ENCODE measurements around the gene TRMT61A.

TRMT61A gene

DNA sequence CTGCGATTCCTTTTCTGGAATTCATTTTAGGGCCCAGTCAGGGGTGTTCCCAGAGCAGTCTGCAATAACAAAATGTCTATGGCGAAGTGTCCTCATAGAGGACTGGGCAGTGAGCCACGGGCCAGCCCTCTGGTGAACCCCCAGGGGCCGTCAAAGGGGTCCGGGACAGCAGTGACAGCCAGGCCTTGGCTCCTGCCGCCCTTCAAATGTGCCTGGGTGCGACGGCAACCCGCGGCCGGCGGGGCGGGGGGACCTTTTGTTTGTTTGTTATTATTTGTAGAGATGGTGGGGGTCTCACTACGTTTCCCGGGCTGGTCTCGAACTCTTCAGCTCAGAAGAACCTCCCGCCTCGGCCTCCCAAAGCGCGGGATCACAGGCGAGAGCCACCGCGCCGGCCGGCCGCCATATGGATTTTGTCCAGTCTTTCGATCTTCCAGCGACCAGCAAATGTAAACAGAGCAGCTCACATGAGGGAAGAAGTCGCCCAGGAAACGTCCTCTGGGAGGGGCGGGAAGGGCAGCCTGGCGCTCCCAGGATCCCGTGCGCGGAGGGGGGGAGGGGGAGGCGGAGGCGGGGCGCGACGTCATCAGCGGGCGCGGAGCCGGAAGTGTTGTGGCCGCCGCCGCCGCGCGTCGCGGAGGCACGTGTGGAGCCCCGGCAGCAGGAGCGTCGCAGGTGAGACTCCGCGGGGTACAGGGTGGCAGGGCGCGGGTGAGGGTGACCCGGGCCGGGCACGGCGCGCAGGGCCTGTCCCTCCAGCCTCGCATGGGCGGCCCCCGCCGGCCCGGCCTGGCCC is at the start of gene TRMT61A:
TSS of gene TRMT61A (plus strand) at position 610 of the 796 bp plus-strand sequence. CDS start 783 bp downstream, outside the sequence.
- peak; percentile 50 to 67 (median 63) for DNase-seq (ENCODE audit: low read depth in 2 of 3, low spot score in 2 of 3)

- DNase-seq (ENCODE audit: low read depth in 2 of 3, low spot score in 2 of 3) = no peak
These were observed 48.4 kb upstream of the TRMT61A start for GRCh38 chr14:103480595-103480994.

- DNase-seq (ENCODE audit: low read depth in 2 of 3, low spot score in 2 of 3) = no peak
These were observed 45.4 kb upstream of the TRMT61A start for GRCh38 chr14:103483600-103483999.

GRCh38 chr14:103485504-103485903 is 43.5 kb upstream of the TRMT61A start:
- no peak for DNase-seq (ENCODE audit: low read depth in 2 of 3, low spot score in 2 of 3)

- DNase-seq (ENCODE audit: low read depth in 2 of 3, low spot score in 2 of 3) = no peak
These were observed 40.9 kb upstream of the TRMT61A start for GRCh38 chr14:103488071-103488470.

GRCh38 chr14:103488960-103489359 is 40.0 kb upstream of the TRMT61A start:
- DNase-seq (ENCODE audit: low read depth in 2 of 3, low spot score in 2 of 3) = no peak

GRCh38 chr14:103489621-103490020 is 39.4 kb upstream of the TRMT61A start:
- DNase-seq (ENCODE audit: low read depth in 2 of 3, low spot score in 2 of 3) = no peak

- no peak for DNase-seq (ENCODE audit: low read depth in 2 of 3, low spot score in 2 of 3)
These were observed 37.3 kb upstream of the TRMT61A start for GRCh38 chr14:103491691-103492090.

GRCh38 chr14:103492156-103492925 is 36.7 kb upstream of the TRMT61A start:
- no peak for DNase-seq (ENCODE audit: low read depth in 2 of 3, low spot score in 2 of 3)

GRCh38 chr14:103495854-103496253 is 33.1 kb upstream of the TRMT61A start:
- no peak for DNase-seq (ENCODE audit: low read depth in 2 of 3, low spot score in 2 of 3)

DNA sequence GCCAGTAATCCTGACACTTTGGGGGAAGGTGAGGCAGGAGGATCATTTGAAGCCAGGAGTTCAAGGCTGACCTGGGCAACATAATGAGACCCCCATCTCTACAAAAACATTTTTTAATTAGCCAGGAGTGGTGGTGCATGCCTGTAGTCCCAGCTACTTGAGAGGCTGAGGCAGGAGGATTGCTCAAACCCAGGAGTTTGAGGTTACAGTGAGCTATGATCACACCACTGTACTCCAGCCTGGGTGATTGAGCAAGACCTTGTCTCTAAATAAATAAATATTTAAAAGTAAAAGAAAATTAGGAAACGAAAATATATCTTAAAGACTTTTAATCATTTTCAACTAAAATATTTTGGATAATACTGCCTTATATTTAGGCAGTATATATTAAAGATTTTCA is 32.2 kb upstream of the TRMT61A start:
- DNase-seq (ENCODE audit: low read depth in 2 of 3, low spot score in 2 of 3) = no peak

DNA sequence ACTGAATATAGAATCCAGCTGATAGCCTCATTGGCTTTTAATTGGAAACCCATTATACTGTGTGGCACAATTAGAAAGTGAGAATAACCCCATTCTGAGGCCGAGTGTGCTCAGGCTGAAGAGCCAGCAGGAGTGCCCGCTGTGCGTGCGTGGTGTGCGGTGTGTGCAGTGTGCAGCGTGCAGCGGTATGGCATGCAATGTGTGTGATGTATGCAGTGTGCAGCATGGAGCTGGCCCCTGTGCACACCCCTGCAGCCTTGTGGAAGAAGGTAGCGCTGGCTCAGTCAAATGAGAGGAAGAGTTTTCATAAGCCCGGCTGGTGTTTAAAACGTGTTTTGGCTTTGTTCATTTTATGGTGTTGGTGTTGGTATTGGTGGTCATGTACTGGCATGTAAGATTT is 29.3 kb upstream of the TRMT61A start:
- no peak for DNase-seq (ENCODE audit: low read depth in 2 of 3, low spot score in 2 of 3)

DNA sequence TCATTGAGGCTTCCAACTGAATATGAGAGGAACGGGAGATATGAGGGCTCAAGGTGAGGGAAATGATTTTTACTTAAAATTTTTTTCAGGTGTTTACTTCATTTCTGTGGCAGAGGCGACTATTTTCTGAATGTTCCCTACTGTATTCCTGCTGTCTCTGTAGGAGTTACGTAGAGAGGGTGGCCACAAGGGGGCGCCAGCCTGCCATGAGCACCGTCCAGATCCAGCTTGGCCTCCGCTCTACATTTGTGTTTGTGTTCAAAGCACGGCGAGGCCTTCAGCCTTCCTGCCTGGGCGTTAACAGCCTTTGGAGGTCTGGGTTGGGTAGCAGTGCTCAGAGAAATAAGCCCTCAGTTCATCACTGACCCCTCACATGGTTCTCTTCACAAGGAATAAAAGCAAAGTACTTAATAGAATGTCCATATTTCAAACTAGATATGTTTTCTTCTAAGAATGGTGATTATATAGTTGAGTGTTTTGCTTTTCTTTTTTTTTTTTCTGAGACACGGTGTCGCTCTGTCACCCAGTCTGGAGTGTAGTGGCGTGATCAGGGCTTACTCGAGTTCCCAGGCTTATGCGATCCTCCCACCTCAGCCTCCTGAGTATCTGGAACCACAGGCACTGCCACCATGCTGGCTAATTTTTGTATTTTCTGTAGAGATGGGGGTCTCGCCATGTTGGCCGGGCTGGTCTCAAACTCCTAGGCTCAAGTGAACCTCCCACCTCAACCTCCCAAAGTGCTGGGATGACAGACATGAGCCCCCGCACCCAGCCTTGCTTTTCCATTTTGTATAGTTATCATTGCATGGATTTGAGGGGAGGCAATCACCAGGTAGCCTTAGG is 28.6 kb upstream of the TRMT61A start:
- peak; percentile 49 to 71 (median 55) for DNase-seq (ENCODE audit: low read depth in 2 of 3, low spot score in 2 of 3)

GRCh38 chr14:103501041-103501870 is 27.7 kb upstream of the TRMT61A start:
- no peak for DNase-seq (ENCODE audit: low read depth in 2 of 3, low spot score in 2 of 3)

GRCh38 chr14:103501921-103502669 is 26.9 kb upstream of the TRMT61A start:
- no peak for DNase-seq (ENCODE audit: low read depth in 2 of 3, low spot score in 2 of 3)

DNA sequence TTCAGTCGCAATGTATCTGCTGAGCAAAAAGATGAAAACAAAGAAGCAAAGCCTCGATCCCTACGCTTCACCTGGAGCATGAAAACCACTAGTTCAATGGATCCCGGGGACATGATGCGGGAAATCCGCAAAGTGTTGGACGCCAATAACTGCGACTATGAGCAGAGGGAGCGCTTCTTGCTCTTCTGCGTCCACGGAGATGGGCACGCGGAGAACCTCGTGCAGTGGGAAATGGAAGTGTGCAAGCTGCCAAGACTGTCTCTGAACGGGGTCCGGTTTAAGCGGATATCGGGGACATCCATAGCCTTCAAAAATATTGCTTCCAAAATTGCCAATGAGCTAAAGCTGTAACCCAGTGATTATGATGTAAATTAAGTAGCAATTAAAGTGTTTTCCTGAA is 26.1 kb upstream of the TRMT61A start:
- DNase-seq (ENCODE audit: low read depth in 2 of 3, low spot score in 2 of 3) = no peak

DNA sequence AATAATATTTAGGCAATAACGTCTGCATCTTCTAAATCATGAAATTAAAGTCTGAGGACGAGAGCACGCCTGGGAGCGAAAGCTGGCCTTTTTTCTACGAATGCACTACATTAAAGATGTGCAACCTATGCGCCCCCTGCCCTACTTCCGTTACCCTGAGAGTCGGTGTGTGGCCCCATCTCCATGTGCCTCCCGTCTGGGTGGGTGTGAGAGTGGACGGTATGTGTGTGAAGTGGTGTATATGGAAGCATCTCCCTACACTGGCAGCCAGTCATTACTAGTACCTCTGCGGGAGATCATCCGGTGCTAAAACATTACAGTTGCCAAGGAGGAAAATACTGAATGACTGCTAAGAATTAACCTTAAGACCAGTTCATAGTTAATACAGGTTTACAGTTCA is 25.7 kb upstream of the TRMT61A start:
- no peak for DNase-seq (ENCODE audit: low read depth in 2 of 3, low spot score in 2 of 3)

DNA sequence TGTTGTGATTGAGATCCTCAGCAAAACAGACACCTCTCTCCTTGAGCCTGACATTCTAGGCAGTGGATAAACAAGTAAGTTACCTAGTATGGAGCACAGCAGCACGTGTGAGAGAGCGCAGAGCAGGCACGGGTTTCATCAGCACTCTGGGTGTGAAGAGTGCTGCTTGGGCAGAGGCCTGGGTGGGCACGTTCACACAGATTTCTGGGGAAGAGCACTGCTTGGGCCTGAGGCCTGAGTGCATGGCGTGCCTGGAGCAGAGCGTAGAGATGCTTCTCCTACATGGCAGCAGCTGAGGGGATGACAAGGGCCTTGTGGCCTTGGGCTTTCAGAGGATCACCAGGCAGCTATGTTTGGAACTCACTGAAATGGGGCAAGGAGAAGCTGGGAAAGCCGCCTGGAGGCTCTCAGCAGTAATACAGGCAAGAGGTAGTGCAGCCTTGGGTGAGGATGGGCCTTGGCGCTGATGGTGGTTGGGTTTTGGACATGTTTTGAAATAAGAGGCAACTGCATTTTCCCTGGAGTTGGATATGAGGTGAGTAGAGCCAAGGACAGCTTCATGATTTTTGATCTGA is 23.9 kb upstream of the TRMT61A start:
- no peak for DNase-seq (ENCODE audit: low read depth in 2 of 3, low spot score in 2 of 3)

DNA sequence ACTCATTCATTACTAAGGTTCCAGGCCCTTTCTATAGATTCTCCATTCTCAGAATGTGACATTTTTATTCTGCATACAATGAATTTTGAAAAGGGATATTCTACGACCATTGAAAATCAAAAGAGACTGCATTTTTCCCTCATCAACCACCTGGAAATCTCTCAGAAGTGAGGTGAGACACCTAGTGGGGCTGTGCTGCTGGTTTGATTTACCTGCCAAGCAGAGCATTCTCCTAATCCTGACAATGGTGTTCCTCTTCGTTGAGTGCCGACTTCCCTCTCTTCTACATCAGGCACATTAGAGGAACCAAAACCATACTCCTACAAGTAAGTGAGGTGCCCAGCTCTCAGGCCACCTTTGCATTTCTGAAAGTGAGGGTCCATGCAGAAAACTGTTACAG is 21.2 kb upstream of the TRMT61A start:
- DNase-seq (ENCODE audit: low read depth in 2 of 3, low spot score in 2 of 3) = no peak
